GOT3 (cell line): Measurements from ENCODE around the gene PLEKHA1.

Experiments used
- DNase-seq: peaks from one replicate; lab custom pipeline; 2025; ENCODE audit warnings: mixed read lengths; lab: John Stamatoyannopoulos, UW

The PLEKHA1 gene

DNA sequence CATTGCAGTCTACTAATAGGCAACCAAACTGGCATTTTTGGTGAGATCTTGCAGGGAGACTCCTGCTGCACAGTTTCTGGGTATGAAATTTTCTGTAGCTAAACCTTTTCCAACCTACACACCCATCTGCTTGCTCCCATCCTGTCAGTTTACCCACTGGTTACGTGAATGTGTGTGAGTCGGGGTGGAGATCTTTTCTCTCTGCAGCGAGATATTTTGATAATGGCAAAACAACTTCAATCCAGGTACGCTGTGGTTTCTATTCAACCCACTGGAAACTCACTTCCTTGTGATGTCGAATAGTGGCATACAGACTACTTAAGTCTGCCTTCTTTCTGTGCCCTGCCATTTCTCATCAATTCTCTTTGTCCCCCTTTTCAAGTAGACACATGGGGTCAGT is 4.5 kb downstream of the PLEKHA1 start:
- DNase-seq, result no peak

DNA sequence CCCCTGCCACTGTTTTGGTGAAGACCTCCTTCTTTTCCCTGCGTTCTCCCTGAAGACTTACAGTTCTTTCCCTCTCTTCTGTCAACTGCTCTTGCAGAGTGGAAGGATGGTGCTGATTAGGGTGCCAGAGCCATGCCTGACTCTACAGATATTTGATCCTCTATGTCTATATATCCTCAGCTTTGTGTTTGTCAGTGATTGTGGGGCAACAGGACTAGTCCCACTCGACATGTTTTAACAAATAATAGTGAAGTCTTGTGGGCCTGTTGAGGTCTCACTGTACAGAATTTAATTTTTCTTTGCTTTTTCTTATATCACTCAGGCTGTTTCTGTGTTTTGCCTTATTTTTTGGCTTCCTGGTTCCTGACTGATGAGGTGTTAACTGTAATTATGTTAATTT is 5.0 kb downstream of the PLEKHA1 start:
- no peak for DNase-seq

DNA sequence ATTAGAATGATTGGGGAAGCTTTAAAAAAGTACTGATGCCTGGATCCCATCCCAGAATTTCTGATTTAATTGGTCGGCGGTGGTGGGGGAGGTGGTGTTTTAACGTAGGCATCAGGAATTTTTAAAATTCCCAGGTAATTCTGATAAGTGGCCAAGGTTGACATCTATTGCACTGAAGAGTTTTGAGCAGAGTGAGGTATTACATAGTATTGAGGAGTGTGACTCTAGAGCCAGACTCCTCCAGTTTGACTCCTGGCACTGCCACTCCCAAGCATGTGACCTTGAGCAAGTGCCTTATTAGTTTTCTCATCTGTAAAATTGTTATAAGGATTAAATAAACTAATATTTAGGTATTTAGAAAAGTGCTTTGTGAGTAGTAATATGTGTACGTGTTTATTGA is 6.2 kb downstream of the PLEKHA1 start:
- DNase-seq, result no peak

DNA sequence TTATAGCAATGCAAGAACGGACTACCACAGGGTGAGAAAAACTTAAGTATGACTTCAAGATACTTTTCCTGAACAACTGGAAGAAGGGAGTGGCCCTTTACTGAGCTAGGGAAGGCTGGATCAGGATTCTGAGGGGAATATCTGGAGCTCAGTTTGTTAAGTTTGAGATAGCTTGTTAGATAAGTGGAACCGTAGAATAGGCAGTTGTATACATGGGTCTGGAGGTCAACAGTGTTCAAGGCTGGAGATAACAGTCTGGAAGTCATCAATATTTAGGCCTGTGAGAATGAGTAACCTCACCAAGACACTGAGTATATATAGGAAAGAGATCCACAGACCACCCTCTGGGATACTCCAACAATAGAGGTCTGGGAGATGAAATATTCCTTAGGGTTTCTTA is 7.2 kb downstream of the PLEKHA1 start:
- no peak for DNase-seq

DNA sequence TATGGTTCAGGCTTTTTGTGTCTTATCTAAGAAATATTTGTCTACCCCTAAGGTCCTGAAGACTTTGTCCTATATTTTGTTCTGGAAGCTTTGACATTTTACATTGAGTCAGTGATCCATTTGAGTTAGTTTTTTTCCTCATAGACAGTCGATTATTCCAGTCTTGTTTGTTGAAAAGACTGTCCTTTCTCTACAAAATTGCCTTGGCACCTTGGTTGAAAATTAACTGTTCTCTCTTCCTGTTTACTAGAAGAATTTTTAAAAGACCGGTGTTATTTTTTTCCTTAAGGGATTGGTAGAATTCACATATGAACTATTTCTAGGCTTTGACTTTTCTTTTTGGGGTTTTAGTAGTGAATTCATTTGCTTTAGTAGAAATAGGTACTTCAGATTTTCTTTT is 12.0 kb downstream of the PLEKHA1 start:
- DNase-seq, result no peak

DNA sequence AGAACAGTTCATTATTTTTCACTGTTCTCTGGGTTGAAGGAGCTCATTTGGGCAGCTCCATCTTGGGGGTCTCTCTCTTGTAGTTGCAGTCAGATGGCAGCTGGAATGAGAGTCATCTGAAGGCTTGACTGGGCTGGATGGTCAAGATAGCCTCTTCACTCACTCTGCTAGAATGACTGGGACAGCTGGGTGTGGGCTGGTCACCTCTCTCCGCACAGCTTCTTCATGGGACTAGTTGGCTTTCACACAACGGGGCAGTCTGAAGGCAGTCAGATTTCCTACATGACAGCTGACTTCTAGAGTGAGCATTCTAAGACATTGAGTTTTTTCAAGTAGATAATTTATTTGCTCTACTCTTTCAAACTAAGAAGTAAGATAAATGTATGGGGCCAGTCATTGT is 13.1 kb downstream of the PLEKHA1 start:
- DNase-seq, result no peak

DNA sequence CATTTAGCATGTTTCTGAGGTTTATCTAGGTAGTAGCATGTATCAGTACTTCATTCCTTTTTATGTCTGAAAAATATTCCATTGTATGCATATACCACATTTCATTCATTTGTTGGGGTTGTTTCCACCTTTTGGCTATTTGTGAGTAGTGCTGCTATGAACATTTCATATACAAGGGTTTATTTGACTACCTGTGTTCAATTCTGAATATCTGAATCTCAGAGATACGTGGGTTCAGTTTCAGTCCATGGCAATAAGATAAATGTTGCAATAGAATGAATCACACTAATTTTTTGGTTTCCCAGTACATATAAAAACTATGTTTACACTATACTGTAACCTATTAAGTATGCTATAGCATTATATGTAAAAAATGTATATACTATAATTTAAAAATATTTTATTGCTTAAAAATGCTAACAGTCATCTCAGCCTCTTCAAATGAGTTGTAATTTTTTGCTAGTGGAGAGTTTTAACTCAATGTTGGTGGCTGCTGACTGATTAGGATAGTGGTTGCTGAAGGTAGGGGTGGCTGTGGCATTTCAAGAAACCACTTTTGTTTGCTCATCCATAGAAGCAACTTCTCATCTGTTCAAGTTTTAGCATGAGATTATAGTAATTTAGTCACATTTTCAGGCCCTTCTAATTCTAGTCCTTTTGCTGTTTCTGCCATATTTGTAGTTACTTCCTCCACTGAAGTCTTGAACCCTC is 13.9 kb downstream of the PLEKHA1 start:
- DNase-seq, result no peak

DNA sequence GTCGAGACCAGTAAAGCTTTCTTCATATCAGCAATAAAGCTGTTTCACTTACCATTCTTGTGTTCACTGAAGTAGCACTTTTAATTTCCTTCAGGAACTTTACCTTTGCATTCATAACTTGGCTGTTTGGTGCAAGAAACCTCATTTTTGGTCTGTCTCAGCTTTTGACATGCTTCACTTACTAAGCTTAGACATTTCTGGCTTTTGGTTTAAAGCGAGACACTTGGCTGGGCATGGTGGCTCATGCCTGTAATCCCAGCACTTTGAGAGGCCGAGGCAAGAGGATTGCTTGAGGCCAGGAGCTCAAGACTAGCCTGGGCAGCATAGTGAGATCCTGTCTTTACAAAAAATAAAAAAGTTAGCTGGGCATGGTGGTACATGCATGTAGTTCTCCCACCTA is 15.8 kb downstream of the PLEKHA1 start:
- no peak for DNase-seq

DNA sequence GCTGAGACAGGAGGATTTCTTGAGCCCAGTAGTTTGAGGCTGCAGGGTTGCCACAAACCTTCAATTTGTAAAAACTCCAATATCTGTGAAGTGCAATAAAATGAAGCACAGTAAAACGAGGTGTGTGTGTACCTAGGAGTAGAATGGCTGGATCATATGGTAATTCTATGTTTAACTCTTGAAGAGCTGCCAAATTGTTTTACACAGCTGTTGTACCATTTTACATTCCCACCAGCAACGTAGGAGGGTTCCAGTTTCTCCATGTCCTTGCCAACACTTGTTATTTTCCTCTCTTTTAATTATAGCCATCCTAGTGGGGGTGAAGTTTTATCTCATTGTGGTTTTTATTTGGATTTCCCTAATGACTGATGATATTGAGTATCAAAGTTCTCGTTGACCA is 16.2 kb downstream of the PLEKHA1 start:
- DNase-seq, result no peak

DNA sequence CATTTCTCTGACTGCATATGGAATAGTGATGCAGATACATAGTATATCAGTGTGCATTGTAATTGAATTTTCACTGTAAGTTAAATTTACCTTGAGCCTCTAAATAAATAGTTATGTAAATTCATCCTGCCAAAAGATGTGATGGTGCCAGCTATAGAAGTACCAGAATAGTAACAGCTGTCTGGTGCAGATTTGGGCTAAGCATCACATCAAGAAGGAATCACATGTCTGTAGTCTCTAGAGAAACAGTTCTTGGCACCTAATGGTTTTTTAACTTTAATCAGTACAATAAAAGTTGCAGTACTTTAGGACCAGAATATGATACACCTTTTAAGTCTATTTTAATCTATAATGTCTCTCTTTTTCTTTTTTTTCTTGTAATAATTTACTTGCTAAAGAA is 17.4 kb downstream of the PLEKHA1 start:
- no peak for DNase-seq

DNA sequence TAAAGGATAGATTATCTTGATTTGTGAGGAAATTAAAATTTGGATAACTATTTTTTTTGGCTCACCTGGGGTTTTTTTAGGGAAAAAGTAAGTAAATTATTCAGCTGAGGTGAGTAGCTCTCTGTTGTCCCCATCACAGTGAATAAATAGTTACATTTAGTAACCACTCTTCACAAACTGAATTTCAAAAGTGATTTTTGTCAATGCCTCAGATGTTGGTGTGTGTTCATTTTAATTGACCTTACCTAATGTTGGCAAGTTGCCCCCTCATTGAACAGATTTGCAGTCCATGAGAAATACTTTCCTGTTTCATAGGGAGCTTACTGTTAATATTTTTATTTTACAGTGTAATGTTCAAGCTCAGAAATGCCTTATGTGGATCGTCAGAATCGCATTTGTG is 18.3 kb downstream of the PLEKHA1 start:
- DNase-seq, result no peak

DNA sequence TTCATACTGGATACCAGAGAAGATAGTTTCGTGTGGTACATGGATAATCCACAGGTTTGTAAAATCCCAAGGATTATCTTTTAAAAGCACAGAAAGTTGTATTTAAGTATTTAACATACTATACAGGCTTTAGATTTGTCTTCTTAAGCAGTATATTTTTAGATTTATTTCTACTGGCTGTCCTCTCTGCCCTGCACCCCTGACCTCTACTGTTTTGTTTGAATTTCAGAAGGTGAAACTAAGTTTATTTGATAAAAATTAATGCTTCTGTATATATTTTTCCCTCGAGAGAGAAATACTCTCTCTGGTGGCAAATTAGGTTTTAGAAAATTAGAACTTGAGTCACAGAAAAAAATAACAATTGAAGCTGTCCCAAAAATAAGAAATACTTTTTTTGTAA is 18.8 kb downstream of the PLEKHA1 start:
- no peak for DNase-seq

DNA sequence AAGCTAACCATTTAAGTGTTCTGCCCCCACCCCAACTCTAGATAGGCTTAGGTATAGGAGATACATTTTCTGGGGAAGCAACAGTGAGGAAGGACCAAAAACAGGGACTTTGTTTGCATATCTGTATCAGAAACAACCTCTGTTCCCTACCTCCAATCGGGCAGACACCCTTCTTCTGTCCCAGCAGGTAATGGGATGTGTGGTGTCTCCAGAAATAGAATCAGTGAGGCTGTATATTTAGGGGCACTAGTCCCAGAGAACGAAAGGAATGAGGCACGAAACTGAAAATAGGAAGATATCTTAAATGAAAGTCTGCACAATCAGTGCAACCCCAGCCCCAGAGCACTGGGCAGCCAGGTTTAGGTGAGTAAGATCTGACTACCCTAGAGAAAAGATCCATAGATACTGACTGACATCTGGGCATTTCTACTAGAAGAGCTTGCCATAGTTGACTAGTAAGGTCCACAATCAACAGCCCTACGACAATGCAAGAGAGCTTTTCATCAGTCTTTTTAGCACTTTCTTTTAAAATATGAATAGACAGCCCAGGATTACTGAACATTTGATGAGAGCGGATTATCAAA is 28.1 kb downstream of the PLEKHA1 start:
- no peak for DNase-seq

DNA sequence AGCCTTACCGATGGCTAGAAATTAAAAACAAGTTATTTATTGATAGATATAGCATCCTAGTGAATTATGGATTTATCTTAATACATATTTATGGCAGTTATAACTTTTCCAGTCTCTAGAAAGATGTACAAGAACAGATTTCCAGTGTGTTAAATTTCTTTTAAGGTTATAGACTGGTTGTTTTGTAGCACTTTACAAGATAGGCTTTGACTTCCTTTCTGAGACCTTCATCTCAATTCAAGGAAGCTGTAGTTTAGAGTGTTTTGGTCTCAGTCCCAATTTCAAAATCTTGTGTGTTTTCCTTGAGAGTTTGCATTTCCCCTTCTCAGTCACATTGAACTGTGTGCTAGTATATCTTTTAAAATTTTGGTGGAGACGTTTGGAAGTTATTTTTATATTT is 30.1 kb downstream of the PLEKHA1 start:
- no peak for DNase-seq

DNA sequence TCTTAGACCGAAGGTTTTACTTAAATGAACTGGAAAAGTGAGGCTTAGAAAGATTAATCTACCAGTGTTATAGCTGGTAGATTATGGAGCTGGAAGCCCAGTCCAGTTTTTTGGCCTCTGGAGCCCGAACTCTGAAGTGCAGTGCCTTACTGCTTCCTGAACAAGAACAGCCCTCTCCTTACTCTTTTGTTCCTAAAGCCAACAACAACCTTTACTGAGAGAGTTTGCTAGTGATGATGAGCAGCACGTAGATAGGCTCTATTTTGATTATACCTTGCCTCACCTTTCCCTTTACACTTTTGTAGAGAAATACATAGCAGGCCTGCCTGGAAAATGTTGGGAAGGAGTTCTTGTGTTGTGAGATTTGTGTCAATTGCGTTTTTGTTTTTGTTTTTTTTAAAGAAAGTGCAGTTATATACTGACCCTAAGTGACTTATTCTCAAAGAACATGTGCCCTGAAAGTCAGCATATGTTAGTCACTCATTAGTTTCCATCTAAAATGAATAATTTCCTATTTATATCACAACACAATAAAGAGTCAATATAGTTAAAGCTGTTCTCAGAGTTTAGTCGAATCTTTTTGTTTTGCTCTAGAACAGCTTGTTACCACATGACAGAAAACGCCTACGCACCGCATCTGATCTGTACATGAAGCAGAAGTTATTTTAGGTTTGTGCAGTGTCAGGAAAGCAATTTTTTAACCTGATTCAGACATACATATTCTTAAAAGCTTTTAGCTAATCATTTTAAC is 33.0 kb downstream of the PLEKHA1 start:
- DNase-seq, result no peak

DNA sequence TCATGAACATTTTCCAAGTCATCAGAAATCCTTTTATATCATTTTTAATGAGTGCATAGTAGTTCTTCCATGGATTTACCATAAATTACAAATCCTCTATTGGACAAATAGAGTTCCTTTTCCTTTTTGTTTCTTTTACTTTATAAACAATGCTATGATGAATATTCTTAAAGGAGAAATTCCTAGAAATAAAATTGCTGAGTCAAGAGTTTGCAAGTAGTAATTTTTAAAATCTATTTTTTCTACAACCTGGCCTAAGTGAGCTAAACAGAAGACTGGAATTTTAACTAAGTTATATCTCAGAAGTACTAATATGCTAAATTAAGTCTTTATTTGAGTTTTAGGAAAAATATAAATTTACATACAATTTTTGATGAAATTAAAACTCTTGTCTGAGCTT is 38.8 kb downstream of the PLEKHA1 start:
- no peak for DNase-seq

DNA sequence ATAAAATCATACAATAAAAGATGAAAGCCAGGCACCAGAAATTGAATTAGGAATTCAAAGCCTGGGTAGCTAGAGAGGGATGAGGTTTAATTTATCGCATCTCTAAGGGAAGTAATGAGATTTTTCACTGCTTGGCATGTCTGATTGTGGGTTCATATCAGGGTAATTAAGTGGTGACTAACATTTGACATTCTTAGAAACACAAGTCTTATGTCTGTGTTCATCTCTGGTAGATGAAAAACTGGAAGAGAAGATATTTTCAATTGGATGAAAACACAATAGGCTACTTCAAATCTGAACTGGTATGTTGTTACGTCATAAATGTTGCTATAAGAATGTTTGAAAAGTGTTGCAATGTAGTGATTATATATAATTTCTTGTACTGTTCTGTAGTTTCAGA is 43.2 kb downstream of the PLEKHA1 start:
- no peak for DNase-seq

DNA sequence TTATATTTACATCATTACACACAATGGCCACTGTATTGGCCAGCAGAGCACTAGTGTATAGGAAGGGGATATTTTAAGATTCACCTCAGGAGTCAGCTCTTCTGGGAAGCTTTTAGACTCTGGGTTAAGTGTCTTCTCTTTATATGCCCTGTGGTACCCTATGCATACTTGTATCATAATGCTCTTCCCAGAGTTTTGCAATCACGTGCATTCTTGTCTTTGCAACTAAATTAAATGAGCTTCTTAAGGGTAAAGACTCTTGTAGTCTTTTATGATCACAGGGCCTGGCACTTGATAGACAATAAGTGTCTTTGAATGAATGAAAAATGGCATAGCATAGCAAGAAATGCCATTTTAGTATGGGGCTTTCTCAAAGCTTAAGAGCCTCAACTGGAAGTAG is 44.5 kb downstream of the PLEKHA1 start:
- DNase-seq, result no peak

DNA sequence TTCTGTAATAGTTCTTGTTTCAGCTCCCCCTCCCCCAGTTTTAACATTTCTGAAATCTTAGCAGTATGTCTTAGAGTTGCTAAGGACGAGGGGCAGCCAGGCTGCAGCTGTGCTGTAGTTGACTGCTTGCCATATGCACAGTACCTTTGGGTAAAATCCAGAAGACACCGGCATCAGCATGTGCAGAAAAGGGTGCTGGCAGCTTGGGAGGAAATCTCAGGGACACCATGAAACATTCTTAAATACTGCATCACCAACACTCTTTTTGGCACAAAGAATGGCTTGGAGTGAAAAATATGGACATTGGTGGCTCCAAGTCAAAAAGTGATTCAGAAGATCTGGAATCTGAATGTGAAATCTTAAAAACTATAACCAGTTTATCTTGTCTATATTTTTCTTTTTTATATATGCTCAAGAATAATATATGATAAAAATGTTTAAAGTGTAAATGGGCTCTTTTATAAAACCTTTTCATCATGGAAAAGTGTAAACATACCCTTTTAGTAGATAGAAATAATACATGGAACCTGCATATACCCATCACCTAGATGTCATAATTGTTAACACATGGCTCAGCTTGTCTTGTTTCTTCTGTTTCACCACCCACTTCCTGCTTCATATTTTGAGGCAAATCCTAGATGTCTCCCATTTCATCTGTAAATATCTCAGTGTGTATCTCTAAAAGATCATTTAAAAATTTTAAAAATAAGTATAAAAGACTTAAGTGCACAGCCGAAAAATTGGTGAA is 45.5 kb downstream of the PLEKHA1 start:
- no peak for DNase-seq

DNA sequence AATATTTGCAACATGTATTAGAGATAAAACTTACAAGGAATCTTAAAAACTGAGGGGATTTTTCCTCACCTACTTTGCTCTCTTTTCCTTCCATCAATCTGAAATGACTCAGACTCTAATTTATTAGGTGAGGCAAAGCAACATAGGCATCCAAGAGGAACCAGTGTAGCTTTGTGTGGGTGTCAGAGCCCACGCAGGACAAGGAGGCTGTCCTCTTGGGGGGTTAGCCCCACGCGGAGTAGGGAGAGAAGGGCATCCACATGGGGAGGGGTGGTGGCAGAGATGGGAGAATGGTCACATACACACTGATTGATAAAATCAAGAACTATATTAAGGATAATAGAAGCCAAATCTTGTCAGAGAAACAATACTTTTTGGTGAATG is 46.1 kb downstream of the PLEKHA1 start:
- DNase-seq, result no peak

DNA sequence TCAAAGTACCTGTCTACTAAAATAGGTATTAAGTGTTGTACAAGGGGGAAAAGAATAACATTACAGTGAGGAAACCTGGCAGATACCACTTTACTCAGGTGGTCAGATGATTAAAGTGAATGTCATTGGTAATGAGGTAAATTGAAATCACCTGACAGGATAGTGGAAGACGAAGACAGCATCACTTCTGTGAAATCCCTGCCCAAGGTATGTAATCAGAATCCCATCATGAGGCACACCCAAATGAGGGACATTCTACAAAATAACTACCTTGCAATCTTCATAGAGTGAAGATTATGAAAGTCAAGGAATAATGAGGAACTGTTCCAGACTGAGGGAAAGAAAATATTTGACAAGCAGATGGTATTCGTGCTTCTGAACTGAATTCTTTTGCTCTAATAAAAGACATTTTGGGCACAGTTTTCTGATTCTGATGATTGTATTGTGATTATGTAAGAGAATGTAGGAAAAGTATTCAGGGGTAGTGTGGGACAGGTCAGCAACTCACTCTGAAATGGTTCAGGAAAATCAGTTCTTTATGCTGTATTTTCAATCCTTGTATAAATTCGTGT is 46.6 kb downstream of the PLEKHA1 start:
- DNase-seq, result no peak

DNA sequence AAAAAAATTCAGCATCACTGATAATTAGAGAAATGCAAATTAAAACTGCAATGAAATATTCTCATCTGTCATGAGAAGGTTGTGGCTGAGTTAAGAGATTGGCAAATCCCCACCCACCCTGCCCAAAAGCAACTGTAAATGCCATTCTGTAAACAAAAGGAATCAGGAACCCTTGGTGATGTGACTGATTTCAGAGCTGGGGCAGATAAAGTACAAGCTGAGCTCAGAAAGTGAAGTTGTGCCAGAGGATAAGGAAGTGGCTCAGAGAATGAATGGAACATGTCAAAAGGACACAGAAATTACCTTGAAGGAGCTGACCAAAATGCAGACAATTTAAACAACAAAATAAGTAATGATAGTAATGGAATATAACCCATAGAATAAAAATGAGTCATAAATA is 47.2 kb downstream of the PLEKHA1 start:
- DNase-seq, result no peak
